PFSK-1 (cell line): ENCODE results near the gene ST6GAL2.

Experiments
- FOXP2 ChIP-seq: optimal IDR thresholded peaks from 2 replicates; pipeline ENCODE3; 2011; ENCODE audit warnings: borderline replicate concordance, control low read depth, inconsistent platforms; ENCODE audit not compliant: insufficient read depth; ENCODE audit errors: extremely low read length, extremely low read depth
- POLR2AphosphoS5 ChIP-seq: IDR thresholded peaks from 2 replicates; pipeline ENCODE4 v1.6.1; 2012; ENCODE audit warnings: low read depth, mild to moderate bottlenecking, control low read depth, low read length, moderate library complexity
- REST ChIP-seq, 2 experiments: IDR thresholded peaks; 2 replicates each; pipeline versions ENCODE4 v1.6.1 to v1.8.0; 2011 to 2012; ENCODE audit warnings: low read depth in 2 of 2, low read length in 2 of 2, control low read depth in 1 of 2, inconsistent platforms in 1 of 2, mild to moderate bottlenecking in 1 of 2, moderate library complexity in 1 of 2; ENCODE audit not compliant: insufficient read depth in 1 of 2
- SIN3A ChIP-seq: IDR thresholded peaks from 2 replicates; pipeline ENCODE4 v1.6.1; 2012; ENCODE audit warnings: mild to moderate bottlenecking, low read length, moderate library complexity, borderline replicate concordance; ENCODE audit not compliant: insufficient read depth
- TAF1 ChIP-seq: IDR thresholded peaks from 2 replicates; pipeline ENCODE4 v1.6.1; 2012; ENCODE audit warnings: low read length, control low read depth, borderline replicate concordance; ENCODE audit not compliant: insufficient read depth

The ST6GAL2 gene

GRCh38 chr2:106849253-106849652 is 36.7 kb downstream of the ST6GAL2 start:
- TF ChIP-seq FOXP2 (no peak), TAF1 (no peak), SIN3A (no peak), REST (IDR thresholded peaks at IDR 0.05; ENCODE audit: insufficient read depth in 1 of 2, low read depth in 2 of 2, low read length in 2 of 2) (no peak), POLR2AphosphoS5 (no peak)

GRCh38 chr2:106847366-106847765 is 38.6 kb downstream of the ST6GAL2 start:
- TF ChIP-seq TAF1 (no peak), REST (IDR thresholded peaks at IDR 0.05; ENCODE audit: insufficient read depth in 1 of 2, low read depth in 2 of 2, low read length in 2 of 2) (no peak), POLR2AphosphoS5 (no peak), SIN3A (no peak), FOXP2 (no peak)

GRCh38 chr2:106845716-106846115 is 40.3 kb downstream of the ST6GAL2 start:
- no peak for TF ChIP-seq SIN3A
- TF ChIP-seq REST (IDR thresholded peaks at IDR 0.05; ENCODE audit: insufficient read depth in 1 of 2, low read depth in 2 of 2, low read length in 2 of 2) = no peak
- no peak for TF ChIP-seq POLR2AphosphoS5
- TF ChIP-seq FOXP2 = no peak
- TF ChIP-seq TAF1 = no peak

- no peak for TF ChIP-seq REST (IDR thresholded peaks at IDR 0.05; ENCODE audit: insufficient read depth in 1 of 2, low read depth in 2 of 2, low read length in 2 of 2)
- TF ChIP-seq POLR2AphosphoS5 = no peak
- TF ChIP-seq TAF1 = no peak
- TF ChIP-seq SIN3A = no peak
These were observed 42.1 kb downstream of the ST6GAL2 start for GRCh38 chr2:106843910-106844250.
